Suprapubic skin (tissue), 4 donors: ENCODE measurements around the gene MNAT1. TPM values are rescaled to one million over a fixed set of nuclear protein-coding genes. Genes with fewer than 3 reads are reported as not detected.

Experiments
- DNase-seq, 2 donors: peaks; one replicate each; pipeline ENCODE4 v3.0.0-alpha.2; 2019; ENCODE audit warnings: low spot score in 2 of 2
- H3K27ac ChIP-seq: fragments of 200-600 bp; sonication (generic); one replicate; pipeline ENCODE4 v1.5.1; 2019
- H3K27me3 ChIP-seq: fragments of 200-600 bp; sonication (generic); one replicate; pipeline ENCODE4 v1.5.1; 2019
- H3K36me3 ChIP-seq: fragments of 200-600 bp; sonication (generic); one replicate; pipeline ENCODE4 v1.5.1; 2019
- H3K4me1 ChIP-seq: fragments of 200-600 bp; sonication (generic); one replicate; pipeline ENCODE4 v1.5.1; 2019
- H3K4me3 ChIP-seq: fragments of 200-600 bp; sonication (generic); one replicate; pipeline ENCODE4 v1.5.1; 2019; ENCODE audit warnings: mild to moderate bottlenecking
- H3K9me3 ChIP-seq: fragments of 200-600 bp; sonication (generic); one replicate; pipeline ENCODE4 v1.5.1; 2019
- EP300 ChIP-seq: sonication (generic); formaldehyde crosslinking; IDR thresholded peaks from one replicate; pipeline ENCODE4 v1.6.1; 2017; ENCODE audit warnings: antibody characterized with exemption
- POLR2A ChIP-seq, 2 donors: fragments of 450-650 bp; IDR thresholded peaks; one replicate each; pipeline ENCODE4 v1.6.1; 2017; ENCODE audit warnings: antibody characterized with exemption in 2 of 2, mild to moderate bottlenecking in 2 of 2, moderate library complexity in 2 of 2
- POLR2AphosphoS5 ChIP-seq, 3 donors: sonication (generic); formaldehyde crosslinking; IDR thresholded peaks; one replicate each; pipeline ENCODE4 v1.6.1; 2017; ENCODE audit warnings: antibody characterized with exemption in 3 of 3
- WGBS: methylation state at CpG from one replicate; pipeline ENCODE4 v1.1.5; 2018; 5-methylcytosine and 5-hydroxymethylcytosine counted together
- total RNA-seq, 4 donors: library from RNA; depleted of rRNA; stranded (reverse); fragments of >200 nt; gene quantifications; one replicate each; pipeline ENCODE4 v1.1.0, GENCODE V29; 2016
- TF ChIP-seq, protein P1 (sequence below), 2 donors: fragments of 200-600 bp in 1 of 2; fragments of 450-650 bp in 1 of 2; sonication (generic) in 1 of 2; IDR thresholded peaks; one replicate each; pipeline ENCODE4 v1.5.1; 2016 to 2019; ENCODE audit warnings: antibody characterized with exemption in 2 of 2, mild to moderate bottlenecking in 1 of 2, moderate library complexity in 1 of 2

Gene MNAT1
- total RNA-seq, 4 donors from 2014 or later: 13.1 to 38.8 (median 22.0) TPM

DNA sequence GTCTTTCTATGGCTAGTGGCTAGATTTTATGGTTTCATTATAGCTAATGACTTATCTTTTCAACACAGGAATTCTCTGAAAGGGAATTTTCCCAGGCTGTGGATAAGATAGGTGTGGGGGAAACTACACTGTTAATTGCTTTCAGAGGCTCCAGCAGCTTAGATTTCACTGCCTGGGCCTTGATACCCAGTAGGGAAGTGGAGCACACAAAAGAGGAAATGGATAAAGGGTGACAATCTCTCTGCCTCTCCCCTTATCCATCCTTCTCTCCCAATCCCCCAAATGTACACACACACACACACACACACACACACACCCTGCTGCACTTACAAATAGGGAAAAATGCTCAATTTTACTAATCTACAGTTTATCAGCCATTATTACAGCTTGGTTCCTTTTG, 29.5 kb upstream of the MNAT1 start:
- Histone ChIP-seq H3K36me3 (no peaks in the 10 kb centered on the region), H3K27me3 (no peaks in the 10 kb centered on the region), H3K4me1 (no peaks in the 10 kb centered on the region), H3K9me3 (peaks cover 4% of the 10 kb centered on the region), H3K4me3 (no peak overlapping the region), H3K27ac (no peak overlapping the region)
- DNase-seq: no peak
- no peak for TF ChIP-seq POLR2A (IDR thresholded peaks at IDR 0.05)

DNA sequence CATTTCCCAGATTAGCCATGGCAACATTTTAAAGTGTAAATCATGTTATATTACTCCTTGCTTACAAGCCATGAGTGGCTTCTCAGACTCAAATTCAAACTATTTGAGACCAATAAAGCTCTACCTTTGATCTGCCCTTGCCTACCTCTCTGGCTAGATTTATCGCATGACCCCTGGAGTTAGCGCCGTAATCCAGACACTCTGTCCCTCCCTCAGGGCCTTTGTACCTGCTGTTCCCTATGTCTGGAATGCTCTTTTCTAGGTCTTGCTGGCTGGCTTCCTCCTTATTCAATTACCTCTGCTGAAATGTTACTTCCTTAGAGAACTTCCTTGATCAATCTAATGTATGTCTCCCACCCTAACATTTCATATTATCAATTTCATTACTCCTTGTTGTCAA, 26.7 kb upstream of the MNAT1 start:
- H3K4me1 ChIP-seq: no peaks in the 10 kb centered on the region
- TF ChIP-seq POLR2A (IDR thresholded peaks at IDR 0.05): no peak
- TF ChIP-seq, protein P1, sequence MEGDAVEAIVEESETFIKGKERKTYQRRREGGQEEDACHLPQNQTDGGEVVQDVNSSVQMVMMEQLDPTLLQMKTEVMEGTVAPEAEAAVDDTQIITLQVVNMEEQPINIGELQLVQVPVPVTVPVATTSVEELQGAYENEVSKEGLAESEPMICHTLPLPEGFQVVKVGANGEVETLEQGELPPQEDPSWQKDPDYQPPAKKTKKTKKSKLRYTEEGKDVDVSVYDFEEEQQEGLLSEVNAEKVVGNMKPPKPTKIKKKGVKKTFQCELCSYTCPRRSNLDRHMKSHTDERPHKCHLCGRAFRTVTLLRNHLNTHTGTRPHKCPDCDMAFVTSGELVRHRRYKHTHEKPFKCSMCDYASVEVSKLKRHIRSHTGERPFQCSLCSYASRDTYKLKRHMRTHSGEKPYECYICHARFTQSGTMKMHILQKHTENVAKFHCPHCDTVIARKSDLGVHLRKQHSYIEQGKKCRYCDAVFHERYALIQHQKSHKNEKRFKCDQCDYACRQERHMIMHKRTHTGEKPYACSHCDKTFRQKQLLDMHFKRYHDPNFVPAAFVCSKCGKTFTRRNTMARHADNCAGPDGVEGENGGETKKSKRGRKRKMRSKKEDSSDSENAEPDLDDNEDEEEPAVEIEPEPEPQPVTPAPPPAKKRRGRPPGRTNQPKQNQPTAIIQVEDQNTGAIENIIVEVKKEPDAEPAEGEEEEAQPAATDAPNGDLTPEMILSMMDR (IDR thresholded peaks at IDR 0.05): no peak
- H3K27me3 ChIP-seq: no peaks in the 10 kb centered on the region
- H3K27ac ChIP-seq: no peak overlapping the region
- 81% methylated on average over 3 of the region's 3 CpGs for WGBS
- H3K4me3 ChIP-seq: no peak overlapping the region
- no peak for DNase-seq
- H3K36me3 ChIP-seq: no peaks in the 10 kb centered on the region
- H3K9me3 ChIP-seq: no peaks in the 10 kb centered on the region

DNA sequence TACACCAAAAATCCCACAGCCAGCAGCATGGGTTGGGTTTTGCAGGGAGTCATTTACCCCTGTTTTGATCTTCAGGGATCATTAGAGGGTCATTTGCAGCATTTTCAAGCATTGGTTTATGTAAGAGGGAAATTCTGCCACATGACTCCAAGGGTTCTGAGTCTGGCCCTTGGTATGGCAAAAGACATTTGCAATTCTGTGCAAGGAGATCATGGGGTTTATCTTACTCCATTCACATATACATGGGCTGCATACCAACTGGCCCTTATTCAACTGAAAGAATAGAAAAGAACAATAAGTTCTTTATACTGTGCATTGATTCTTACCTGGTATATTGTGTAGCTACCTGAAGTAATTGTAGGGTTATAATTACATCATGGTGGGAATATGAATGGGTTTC, 24.1 kb upstream of the MNAT1 start:
- TF ChIP-seq EP300 (no peak), POLR2AphosphoS5 (IDR thresholded peaks at IDR 0.05) (no peak), POLR2A (IDR thresholded peaks at IDR 0.05) (no peak)
- TF ChIP-seq, protein P1 (IDR thresholded peaks at IDR 0.05): no peak
- Histone ChIP-seq H3K27me3 (no peaks in the 10 kb centered on the region), H3K36me3 (no peaks in the 10 kb centered on the region), H3K27ac (no peak overlapping the region), H3K4me1 (no peaks in the 10 kb centered on the region), H3K4me3 (no peak overlapping the region), H3K9me3 (no peaks in the 10 kb centered on the region)
- no peak for DNase-seq

DNA sequence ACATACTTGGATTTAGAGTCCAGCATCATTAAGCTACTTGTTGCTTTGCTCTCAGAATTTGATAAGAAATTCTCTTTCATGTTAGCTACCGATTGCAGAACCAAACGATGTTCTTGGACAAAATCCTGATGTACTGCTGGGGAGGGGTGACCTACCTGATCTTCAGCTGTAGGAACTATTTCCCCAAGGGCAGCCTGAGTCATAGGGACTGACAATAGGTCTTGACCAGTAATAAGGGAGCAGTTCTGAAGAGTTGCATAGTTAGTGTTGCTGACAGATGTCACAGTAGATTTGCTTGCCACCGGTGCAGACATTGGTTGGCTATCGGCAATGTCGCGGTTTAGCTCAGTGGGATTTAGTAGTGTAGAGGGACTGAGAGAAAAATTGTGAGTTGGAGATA, 21.0 kb upstream of the MNAT1 start:
- no peaks in the 10 kb centered on the region for H3K27me3 ChIP-seq
- DNase-seq: no peak
- H3K4me1 ChIP-seq: no peaks in the 10 kb centered on the region
- WGBS: 92% methylated on average over 6 of the region's 6 CpGs
- no peak overlapping the region for H3K4me3 ChIP-seq
- no peak overlapping the region for H3K27ac ChIP-seq
- no peaks in the 10 kb centered on the region for H3K9me3 ChIP-seq
- no peaks in the 10 kb centered on the region for H3K36me3 ChIP-seq
- TF ChIP-seq EP300 (no peak), POLR2A (IDR thresholded peaks at IDR 0.05) (no peak), POLR2AphosphoS5 (IDR thresholded peaks at IDR 0.05) (no peak)
- TF ChIP-seq, protein P1 (IDR thresholded peaks at IDR 0.05): no peak

DNA sequence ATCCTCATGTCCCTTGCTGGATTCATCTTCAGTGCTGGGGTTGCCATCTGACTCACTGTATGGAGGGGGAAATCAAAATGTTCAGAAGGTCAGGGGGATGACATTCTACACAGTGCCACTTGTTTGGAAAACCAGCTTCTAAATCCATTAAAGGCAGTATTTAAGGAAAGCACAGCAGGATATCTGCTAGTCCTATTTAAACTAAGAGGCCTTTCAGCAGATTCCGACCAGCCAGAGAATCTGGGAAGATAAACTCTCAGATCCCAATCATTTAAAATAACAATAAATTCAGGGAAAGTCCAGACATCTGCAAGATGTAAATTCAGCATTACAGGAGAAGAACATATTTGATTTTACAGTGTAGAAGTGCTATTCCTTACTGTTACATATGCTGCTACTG, 14.2 kb upstream of the MNAT1 start:
- Histone ChIP-seq H3K27ac (no peak overlapping the region), H3K27me3 (peaks cover 41% of the 10 kb centered on the region), H3K4me1 (peaks cover 34% of the 10 kb centered on the region), H3K4me3 (no peak overlapping the region), H3K9me3 (no peaks in the 10 kb centered on the region), H3K36me3 (no peaks in the 10 kb centered on the region)
- no peak for TF ChIP-seq POLR2AphosphoS5 (IDR thresholded peaks at IDR 0.05)
- no peak for TF ChIP-seq EP300
- TF ChIP-seq POLR2A (IDR thresholded peaks at IDR 0.05): no peak
- TF ChIP-seq, protein P1 (IDR thresholded peaks at IDR 0.05): no peak
- no peak for DNase-seq
- WGBS: 81% methylated on average over 1 of the region's 1 CpG

DNA sequence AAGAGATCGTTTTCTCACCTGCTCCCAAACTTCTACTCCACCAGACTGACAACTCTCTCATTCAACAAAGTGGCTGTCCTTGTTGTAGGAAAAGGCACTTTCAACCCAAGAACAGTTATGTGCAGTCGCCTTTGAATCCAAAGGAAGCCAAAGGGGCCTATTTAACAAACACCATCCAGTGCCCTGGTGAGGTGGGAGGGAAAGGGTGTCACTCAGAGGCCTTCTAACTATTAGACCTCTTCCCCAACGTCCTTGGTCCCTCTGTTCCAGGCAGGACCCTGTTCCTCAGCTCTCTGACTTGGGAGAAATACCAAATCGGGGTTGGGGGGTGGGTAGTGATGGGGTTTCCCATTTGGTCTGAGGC, 13.6 kb upstream of the MNAT1 start:
- Histone ChIP-seq H3K9me3 (no peaks in the 10 kb centered on the region), H3K27me3 (peaks cover 46% of the 10 kb centered on the region), H3K4me3 (peak overlapping the region; percentile 57), H3K36me3 (no peaks in the 10 kb centered on the region), H3K4me1 (peaks cover 34% of the 10 kb centered on the region), H3K27ac (no peak overlapping the region)
- no peak for TF ChIP-seq POLR2A (IDR thresholded peaks at IDR 0.05)
- 58% methylated on average over 4 of the region's 4 CpGs for WGBS
- DNase-seq: no peak
